Activated CD8-positive, alpha-beta memory T cell treated with anti-CD3 and anti-CD28 coated beads for 24 hours (primary cell): ENCODE results near the gene CDK4.
"Not testable (repeated sequence)": the region's sequence is repeated elsewhere in the genome, so short reads cannot be mapped to it uniquely, and the experiment has no call there.

Experiments used
- DNase-seq: peaks from one replicate; pipeline ENCODE4 v3.0.0-alpha.2; 2020

CDK4 gene

DNA sequence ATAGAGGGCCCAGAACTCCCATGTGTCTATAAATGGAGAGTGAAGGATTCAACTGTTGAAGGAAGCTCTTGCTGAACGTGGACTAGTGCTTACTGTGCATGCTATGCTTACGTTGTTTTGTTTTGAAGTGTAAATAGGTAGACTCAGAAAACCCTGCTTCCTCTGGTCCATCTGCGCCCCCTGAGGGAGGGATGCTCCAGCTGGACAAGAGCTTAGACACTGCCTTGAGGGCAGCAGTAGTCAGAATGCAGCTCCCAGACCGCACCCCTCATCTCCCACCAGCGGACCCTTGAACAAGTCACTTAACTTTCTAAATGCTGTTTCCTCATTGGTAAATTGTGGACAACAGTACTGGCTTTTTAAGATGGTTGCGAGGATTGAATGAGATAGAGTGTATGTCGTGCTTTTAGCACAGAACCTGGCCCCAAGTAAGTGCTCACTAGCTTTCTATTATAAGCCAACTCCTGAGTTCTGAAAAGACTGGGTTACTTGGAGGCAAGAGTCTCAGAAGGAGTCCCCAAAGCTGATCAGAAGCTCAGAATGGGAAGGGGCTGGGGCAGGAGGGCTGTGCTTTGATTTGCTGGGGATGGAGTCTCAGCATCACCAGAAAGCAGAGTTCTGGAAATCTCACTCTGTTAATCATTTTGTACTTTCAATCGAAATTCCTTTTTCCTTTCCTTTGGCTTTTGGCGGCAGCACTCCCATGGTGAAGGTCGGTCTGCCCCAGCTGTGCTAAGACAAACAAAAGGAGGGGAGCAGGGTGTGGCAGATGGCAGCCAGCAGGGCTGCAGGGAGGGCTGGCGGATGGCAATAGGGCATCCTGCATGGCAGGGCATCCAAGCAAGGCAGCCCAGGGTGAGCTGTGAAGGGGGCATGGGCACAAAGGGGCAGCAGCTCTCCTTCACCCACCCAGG lies 29.1 kb downstream of the CDK4 start:
- peak; percentile 33 for DNase-seq

- not testable (repeated sequence) for DNase-seq
These were observed 30.1 kb downstream of the CDK4 start for GRCh38 chr12:57721846-57722608.

GRCh38 chr12:57720606-57721595 lies 31.2 kb downstream of the CDK4 start:
- no peak for DNase-seq

DNA sequence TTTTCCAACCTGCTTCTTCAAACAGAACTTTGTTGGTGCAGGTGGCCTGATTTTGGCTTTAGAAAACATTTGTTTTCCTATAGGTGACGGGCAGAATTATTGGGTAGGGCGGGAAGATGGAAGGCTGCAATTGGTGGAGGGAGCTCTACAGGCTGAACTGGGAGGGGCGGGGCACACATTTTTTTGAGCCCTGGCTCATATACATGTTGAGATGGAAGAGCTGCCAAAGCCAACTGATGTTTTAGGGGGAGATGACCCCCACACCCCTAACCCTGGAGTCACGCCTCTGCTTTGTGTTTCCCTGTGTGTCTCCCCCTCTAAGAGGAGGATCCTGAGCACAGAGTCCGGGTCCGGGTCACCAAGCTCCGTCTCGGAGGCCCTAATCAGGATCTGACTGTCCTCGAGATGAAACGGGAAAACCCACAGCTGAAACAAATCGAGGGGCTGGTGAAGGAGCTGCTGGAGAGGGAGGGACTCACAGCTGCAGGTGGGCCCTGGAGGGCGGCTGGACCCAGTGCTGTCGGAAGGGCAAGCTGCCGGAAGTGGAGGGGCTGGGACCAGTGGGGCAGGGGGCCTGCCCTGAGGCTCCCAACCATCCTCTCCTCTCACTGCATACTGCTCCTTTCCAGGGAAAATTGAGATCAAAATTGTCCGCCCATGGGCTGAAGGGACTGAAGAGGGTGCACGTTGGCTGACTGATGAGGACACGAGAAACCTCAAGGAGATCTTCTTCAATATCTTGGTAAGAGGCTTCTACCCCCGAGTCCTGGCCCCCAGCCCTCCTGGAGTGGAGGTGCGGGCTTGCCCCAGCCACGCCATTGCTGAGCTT lies 32.1 kb downstream of the CDK4 start:
- no peak for DNase-seq

GRCh38 chr12:57718641-57719528 lies 33.2 kb downstream of the CDK4 start:
- DNase-seq = no peak

DNA sequence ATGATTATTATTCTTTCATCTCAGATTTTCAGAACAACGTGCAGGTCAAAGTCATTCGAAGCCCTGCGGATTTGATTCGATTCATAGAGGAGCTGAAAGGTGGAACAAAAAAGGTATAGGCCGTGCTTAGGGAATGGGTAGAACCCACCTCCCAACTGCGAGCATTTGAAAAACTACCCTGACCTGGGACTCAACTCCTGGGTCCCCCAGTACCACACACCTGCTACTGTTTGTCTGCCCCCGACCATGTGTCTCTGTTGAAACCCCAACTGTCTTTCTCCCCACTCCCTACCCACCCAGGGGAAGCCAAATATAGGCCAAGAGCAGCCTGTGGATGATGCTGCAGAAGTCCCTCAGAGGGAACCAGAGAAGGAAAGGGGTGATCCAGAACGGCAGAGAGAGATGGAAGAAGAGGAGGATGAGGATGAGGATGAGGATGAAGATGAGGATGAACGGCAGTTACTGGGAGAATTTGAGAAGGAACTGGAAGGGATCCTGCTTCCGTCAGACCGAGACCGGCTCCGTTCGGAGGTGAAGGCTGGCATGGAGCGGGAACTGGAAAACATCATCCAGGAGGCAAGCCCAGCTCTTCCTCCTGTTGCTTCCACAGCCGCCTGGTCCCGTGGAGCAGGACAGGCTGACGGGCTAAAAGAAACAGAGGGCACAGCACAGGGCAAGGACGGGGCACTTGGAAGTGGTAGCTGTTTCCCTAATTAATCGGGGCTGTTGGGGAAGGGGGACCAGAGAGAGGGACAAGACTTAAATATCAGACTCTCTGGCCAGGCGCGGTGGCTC lies 34.1 kb downstream of the CDK4 start:
- no peak for DNase-seq

DNA sequence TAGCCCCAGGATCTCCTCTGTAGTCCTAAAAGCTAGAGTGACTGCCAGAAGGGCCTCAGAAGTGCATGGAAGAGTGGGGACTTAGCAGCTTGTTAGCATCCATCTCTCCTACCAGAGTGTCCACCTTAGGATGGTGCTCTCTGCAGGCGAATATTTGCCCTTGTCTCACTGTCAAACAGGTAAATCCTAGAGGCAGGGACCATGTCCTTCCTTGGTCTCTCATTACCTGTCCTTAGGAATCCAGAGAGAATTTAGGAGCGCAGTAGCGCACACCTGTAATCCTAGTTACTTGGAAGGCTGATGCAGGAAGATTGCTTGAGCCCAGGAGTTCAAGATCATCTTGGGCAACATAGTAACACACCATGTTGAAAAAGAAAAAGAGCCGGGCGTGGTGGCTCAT lies 35.0 kb downstream of the CDK4 start:
- no peak for DNase-seq

DNA sequence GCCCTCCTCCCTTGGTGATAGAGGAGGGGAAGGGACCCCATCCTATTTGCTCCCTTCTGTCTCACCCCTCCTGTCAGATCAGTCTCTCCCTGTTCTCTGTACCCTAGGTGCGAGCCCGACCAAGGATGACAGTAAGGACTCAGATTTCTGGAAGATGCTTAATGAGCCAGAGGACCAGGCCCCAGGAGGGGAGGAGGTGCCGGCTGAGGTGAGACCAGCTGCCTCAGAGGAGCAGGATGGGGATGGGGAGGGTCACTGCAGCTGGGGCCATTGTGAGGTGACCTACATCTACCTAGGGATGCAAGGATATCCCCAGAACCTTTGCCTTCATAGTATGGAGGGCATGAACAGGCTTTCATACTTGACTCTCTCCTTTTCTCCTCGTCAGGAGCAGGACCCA lies 35.8 kb downstream of the CDK4 start:
- no peak for DNase-seq

GRCh38 chr12:57715786-57716185 lies 36.3 kb downstream of the CDK4 start:
- DNase-seq = no peak

- DNase-seq = not testable (repeated sequence)
These were observed 36.9 kb downstream of the CDK4 start for GRCh38 chr12:57715036-57715748.

DNA sequence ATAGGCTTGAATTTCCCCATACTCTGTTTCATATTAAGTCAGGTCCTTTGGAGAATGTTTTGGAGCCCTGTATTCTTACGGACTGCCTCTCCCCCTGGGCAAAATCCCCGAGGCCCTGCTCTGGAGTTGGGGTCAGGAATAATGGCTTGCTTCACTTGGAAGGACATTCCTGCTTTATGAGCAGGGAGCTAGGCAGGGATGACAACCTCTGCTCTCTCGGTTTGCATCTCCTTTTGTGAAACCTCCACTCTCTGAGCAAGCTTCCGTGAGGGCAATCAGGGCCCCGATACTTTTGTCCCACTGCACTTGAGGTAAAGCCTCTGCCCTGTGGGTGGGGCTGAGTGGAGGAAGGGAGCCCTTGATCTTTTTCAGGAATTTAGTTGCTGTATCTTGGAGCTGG lies 38.9 kb downstream of the CDK4 start:
- DNase-seq = no peak

DNA sequence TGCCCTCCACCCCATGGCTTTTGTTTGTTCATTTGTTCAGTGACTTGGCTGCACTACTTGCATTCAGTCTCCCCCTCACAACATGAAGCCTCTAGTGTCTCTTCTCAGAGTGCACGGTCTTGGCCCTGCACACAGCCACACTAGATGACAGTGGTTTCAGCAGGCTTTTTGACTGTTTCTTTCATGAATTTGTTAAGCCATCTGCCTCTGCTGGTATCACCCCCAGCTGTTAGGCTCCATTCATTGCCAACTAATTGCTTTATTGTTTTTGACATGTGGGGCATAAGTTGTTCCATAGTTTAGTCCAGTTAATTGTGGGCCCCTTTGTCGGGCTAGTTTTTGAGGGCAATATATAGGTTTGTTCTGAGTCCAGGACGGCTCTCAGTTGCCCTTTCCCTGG lies 39.4 kb downstream of the CDK4 start:
- DNase-seq = no peak

DNA sequence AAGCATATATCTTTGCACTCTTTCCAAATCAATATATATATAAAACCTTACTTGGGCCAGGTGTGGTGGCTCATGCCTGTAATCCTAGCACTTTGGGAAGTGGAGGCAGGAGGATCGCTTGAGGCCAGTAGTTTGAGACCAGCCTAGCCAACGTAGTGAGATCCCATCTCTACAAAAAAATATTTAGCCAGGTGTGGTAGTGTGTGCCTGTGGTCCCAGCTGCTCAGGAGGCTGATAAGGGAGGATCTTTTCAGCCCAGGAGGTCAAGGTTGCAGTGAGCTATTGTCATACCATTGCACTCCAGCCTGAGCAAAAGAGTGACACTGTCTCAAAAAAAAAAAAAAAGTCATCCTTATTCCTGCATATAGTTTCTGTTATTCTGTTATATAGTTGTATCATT lies 43.8 kb downstream of the CDK4 start:
- no peak for DNase-seq

- DNase-seq = no peak
These were observed 44.9 kb downstream of the CDK4 start for GRCh38 chr12:57707250-57707649.

DNA sequence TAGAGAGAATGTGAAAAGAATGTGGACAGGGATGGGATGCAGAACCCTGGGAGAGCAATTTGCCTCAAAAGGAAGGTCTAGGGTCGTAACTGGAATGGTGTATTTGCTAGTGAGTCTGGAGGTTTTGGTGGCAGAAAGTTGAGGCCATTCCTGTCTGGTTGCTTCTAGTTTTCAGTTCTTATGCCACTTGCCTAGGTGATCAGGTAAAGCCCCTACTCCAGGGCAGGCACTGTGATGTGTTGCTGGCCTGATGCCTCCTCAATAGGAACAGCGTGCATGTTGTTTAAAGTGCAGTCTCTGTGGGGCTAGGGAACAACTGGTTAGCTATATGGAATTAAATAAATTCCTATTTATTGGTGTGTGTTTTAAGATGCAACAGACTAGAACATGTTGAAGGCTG lies 51.8 kb downstream of the CDK4 start:
- no peak for DNase-seq

GRCh38 chr12:57698414-57698813 lies 53.7 kb downstream of the CDK4 start:
- no peak for DNase-seq
